IMR-90 (cell line): ENCODE measurements around the gene LNX1. TPM values are rescaled to one million over a fixed set of nuclear protein-coding genes. Genes with fewer than 3 reads are reported as not detected.

Experiments used
- ATAC-seq: fragments of 200-7000 bp; cut with Tn5 transposase; 2 replicates; pipeline ENCODE4 v1.9.1; 2020; ENCODE audit warnings: low read depth, mild to moderate bottlenecking, moderate library complexity
- BruUV-seq: library from RNA; stranded (reverse); fragments of 400-500 nt; replicated peaks from 2 replicates; lab custom pipeline; 2021; lab: Mats Ljungman, UMichigan
- CTCF ChIA-PET: fragments of 300-600 bp; formaldehyde crosslinking; extraction: SDS; loops from one replicate; lab custom pipeline; 2021; ENCODE audit warnings: antibody characterized with exemption; lab: Yijun Ruan, JAX
- POLR2A ChIA-PET: fragments of 300-600 bp; sonication (Branson Sonifier 250); formaldehyde crosslinking; loops from one replicate; lab custom pipeline; 2022; ENCODE audit warnings: antibody characterized with exemption; ENCODE audit not compliant: unreplicated experiment; lab: Charles Lee
- DNase-seq: peaks from one replicate; pipeline ENCODE4 v3.0.0; 2013
- H2AFZ ChIP-seq: replicated peaks from 2 replicates; pipeline ENCODE3; 2013; ENCODE audit warnings: low read length, mild to moderate bottlenecking; ENCODE audit not compliant: poor library complexity
- H2AK5ac ChIP-seq: 2 replicates; pipeline ENCODE4 v1.6.1; 2013; ENCODE audit warnings: low read depth, low read length, inconsistent platforms
- H2AK9ac ChIP-seq: replicated peaks from 2 replicates; pipeline ENCODE3; 2013; ENCODE audit warnings: mild to moderate bottlenecking, low read depth, low read length, moderate library complexity; ENCODE audit not compliant: poor library complexity
- H2BK120ac ChIP-seq: 2 replicates; pipeline ENCODE4 v1.6.1; 2013; ENCODE audit warnings: low read depth, low read length, inconsistent platforms
- H2BK15ac ChIP-seq: 3 replicates; pipeline ENCODE4 v1.6.1; 2013; ENCODE audit warnings: low read depth, low read length, inconsistent platforms
- H2BK20ac ChIP-seq: 2 replicates; pipeline ENCODE4 v1.6.1; 2013; ENCODE audit warnings: low read depth, mild to moderate bottlenecking, inconsistent platforms, low read length, moderate library complexity
- H2BK5ac ChIP-seq: 2 replicates; pipeline ENCODE4 v1.6.1; 2013; ENCODE audit warnings: mild to moderate bottlenecking, low read depth, low read length, inconsistent platforms; ENCODE audit not compliant: poor library complexity, severe bottlenecking
- H3K14ac ChIP-seq: replicated peaks from 2 replicates; pipeline ENCODE4 v1.6.1; 2013; ENCODE audit warnings: low read depth, low read length, inconsistent platforms
- H3K18ac ChIP-seq: 2 replicates; pipeline ENCODE4 v1.6.1; 2013; ENCODE audit warnings: low read depth, low read length, control low read depth
- H3K23ac ChIP-seq: 2 replicates; pipeline ENCODE4 v1.6.1; 2013; ENCODE audit warnings: low read depth, low read length, inconsistent platforms
- H3K27ac ChIP-seq: 2 replicates; pipeline ENCODE4 v1.5.1; 2013; ENCODE audit warnings: mild to moderate bottlenecking, control low read depth, low read length; ENCODE audit not compliant: insufficient read depth
- H3K27me3 ChIP-seq: 2 replicates; pipeline ENCODE4 v1.6.1; 2013; ENCODE audit warnings: low read length; ENCODE audit not compliant: control insufficient read depth, insufficient read depth
- H3K36me3 ChIP-seq: 2 replicates; pipeline ENCODE4 v1.6.1; 2013; ENCODE audit warnings: low read length, mixed read lengths; ENCODE audit not compliant: control insufficient read depth, insufficient read depth
- H3K4ac ChIP-seq: 2 replicates; pipeline ENCODE4 v1.6.1; 2013; ENCODE audit warnings: low read depth, low read length, inconsistent platforms
- H3K4me1 ChIP-seq: 2 replicates; pipeline ENCODE4 v1.6.1; 2013; ENCODE audit warnings: low read length, mixed read lengths; ENCODE audit not compliant: control insufficient read depth, insufficient read depth
- H3K4me2 ChIP-seq: 2 replicates; pipeline ENCODE4 v1.6.1; 2013; ENCODE audit warnings: low read depth, mild to moderate bottlenecking, control low read depth, low read length, moderate library complexity
- H3K4me3 ChIP-seq: 2 replicates; pipeline ENCODE4 v1.5.1; 2013; ENCODE audit warnings: low read depth, mild to moderate bottlenecking, control low read depth, low read length, moderate library complexity; ENCODE audit not compliant: insufficient read depth
- H3K56ac ChIP-seq: 2 replicates; pipeline ENCODE4 v1.6.1; 2013; ENCODE audit warnings: low read length, inconsistent platforms; ENCODE audit not compliant: insufficient read depth; ENCODE audit errors: extremely low read depth
- H3K79me1 ChIP-seq, 2 experiments: 2 replicates each; pipeline ENCODE4 v1.6.1; 2013; ENCODE audit warnings: low read length in 2 of 2, inconsistent platforms in 1 of 2, low read depth in 1 of 2
- H3K9ac ChIP-seq: 2 replicates; pipeline ENCODE4 v1.6.1; 2013; ENCODE audit warnings: low read depth, low read length, control low read depth
- H3K9me1 ChIP-seq: 2 replicates; pipeline ENCODE4 v1.6.1; 2013; ENCODE audit warnings: low read length, inconsistent platforms; ENCODE audit not compliant: insufficient read depth
- H3K9me3 ChIP-seq: 2 replicates; pipeline ENCODE4 v1.6.1; 2013; ENCODE audit warnings: low read length; ENCODE audit not compliant: control insufficient read depth, insufficient read depth
- H4K20me1 ChIP-seq: 2 replicates; pipeline ENCODE4 v1.6.1; 2013; ENCODE audit warnings: low read length, inconsistent platforms; ENCODE audit not compliant: insufficient read depth
- H4K5ac ChIP-seq: 2 replicates; pipeline ENCODE4 v1.6.1; 2013; ENCODE audit warnings: mild to moderate bottlenecking, low read depth, low read length, control low read depth
- H4K8ac ChIP-seq, 2 experiments: 2 replicates each; pipeline ENCODE4 v1.6.1; 2013; ENCODE audit warnings: low read depth in 2 of 2, low read length in 2 of 2, control low read depth in 1 of 2, inconsistent platforms in 1 of 2
- H4K91ac ChIP-seq: 2 replicates; pipeline ENCODE4 v1.6.1; 2013; ENCODE audit warnings: low read depth, low read length, inconsistent platforms; ENCODE audit not compliant: insufficient read depth
- BHLHE40 ChIP-seq: fragments of 150-350 bp; IDR thresholded peaks from 2 replicates; pipeline ENCODE4 v1.6.1; 2016; ENCODE audit warnings: mild to moderate bottlenecking, low read depth, low read length
- CEBPB ChIP-seq: IDR thresholded peaks from 2 replicates; pipeline ENCODE4 v1.6.1; 2012; ENCODE audit warnings: low read depth, low read length, improper control_type of control experiment
- CHD1 ChIP-seq: IDR thresholded peaks from 2 replicates; pipeline ENCODE4 v1.6.1; 2012; ENCODE audit warnings: low read depth, low read length, improper control_type of control experiment
- FOS ChIP-seq: fragments of 150-350 bp; IDR thresholded peaks from 2 replicates; pipeline ENCODE4 v1.6.1; 2016; ENCODE audit warnings: low read depth, low read length
- MAZ ChIP-seq: IDR thresholded peaks from 2 replicates; pipeline ENCODE4 v1.6.1; 2012; ENCODE audit warnings: low read depth, mild to moderate bottlenecking, low read length, improper control_type of control experiment, moderate library complexity, borderline replicate concordance
- MXI1 ChIP-seq: IDR thresholded peaks from 2 replicates; pipeline ENCODE4 v1.6.1; 2012; ENCODE audit warnings: low read depth, mild to moderate bottlenecking, low read length, moderate library complexity, borderline replicate concordance
- NFE2L2 ChIP-seq: fragments of 150-350 bp; IDR thresholded peaks from 2 replicates; pipeline ENCODE4 v1.6.1; 2016; ENCODE audit warnings: low read depth, mild to moderate bottlenecking, low read length
- POLR2A ChIP-seq: IDR thresholded peaks from 2 replicates; pipeline ENCODE4 v1.6.1; 2012; ENCODE audit warnings: mild to moderate bottlenecking, low read depth, low read length
- RAD21 ChIP-seq: IDR thresholded peaks from 2 replicates; pipeline ENCODE4 v1.6.1; 2012; ENCODE audit warnings: low read length, improper control_type of control experiment
- RCOR1 ChIP-seq: IDR thresholded peaks from 2 replicates; pipeline ENCODE4 v1.6.1; 2012; ENCODE audit warnings: mild to moderate bottlenecking, low read length, improper control_type of control experiment; ENCODE audit not compliant: insufficient replicate concordance
- RFX5 ChIP-seq: IDR thresholded peaks from 2 replicates; pipeline ENCODE4 v1.8.0; 2012; ENCODE audit warnings: low read depth, mild to moderate bottlenecking, low read length, moderate library complexity
- SMC3 ChIP-seq: fragments of 150-350 bp; IDR thresholded peaks from 2 replicates; pipeline ENCODE4 v1.6.1; 2016; ENCODE audit warnings: low read depth, mild to moderate bottlenecking, antibody characterized with exemption, low read length, moderate library complexity
- WGBS, 2 experiments: methylation state at CpG; one replicate each; pipeline versions ENCODE4 v1.1.5 to v1.1.7; 2013; ENCODE audit warnings: missing lambda C conversion rate in 2 of 2; ENCODE audit not compliant: insufficient read length in 1 of 2; ENCODE audit errors: extremely low coverage in 2 of 2; 5-methylcytosine and 5-hydroxymethylcytosine counted together
- dilution Hi-C: fragments of 300-500 bp; cut with HindIII; formaldehyde crosslinking; loops from one replicate; pipeline ENCODE4 v1.14.3; 2018; ENCODE audit warnings: low sequenced_read_pairs; ENCODE audit not compliant: unreplicated experiment
- in situ Hi-C: fragments of 300-500 bp; cut with MboI; formaldehyde crosslinking; loops from 3 replicates; pipeline ENCODE4 v1.14.3; 2019; ENCODE audit warnings: low sequenced_read_pairs, inconsistent platforms, mixed read lengths
- intact Hi-C: fragments of 100-400 bp; cut with micrococcal nuclease; formaldehyde crosslinking; loops from 2 replicates; pipeline ENCODE4 v1.10.0; 2022
- polyA plus RNA-seq, 3 experiments: library from polyadenylated mRNA; depleted of rRNA; stranded (reverse); fragments of >200 nt; gene quantifications; 2 replicates each; pipeline ENCODE4 v1.2.3, GENCODE V29; 2012; ENCODE audit warnings: low replicate concordance in 1 of 3
- total RNA-seq: library from RNA; depleted of rRNA; stranded (reverse); fragments of >200 nt; gene quantifications from 2 replicates; pipeline ENCODE4 v1.2.3, GENCODE V29; 2012
- TF ChIP-seq, protein P1 (sequence below): fragments of 150-350 bp; IDR thresholded peaks from 2 replicates; pipeline ENCODE4 v1.6.1; 2016; ENCODE audit warnings: low read depth, mild to moderate bottlenecking, low read length, moderate library complexity, borderline replicate concordance
- TF ChIP-seq, protein P2 (sequence below): conservative IDR thresholded peaks from 2 replicates; pipeline ENCODE4 v1.5.1; 2012; ENCODE audit warnings: mild to moderate bottlenecking, low read depth, low read length, improper control_type of control experiment
- TF ChIP-seq, protein P3 (sequence below): fragments of 150-350 bp; IDR thresholded peaks from 2 replicates; pipeline ENCODE4 v1.6.1; 2017; ENCODE audit warnings: mild to moderate bottlenecking, antibody characterized with exemption, low read length, low read depth

LNX1 gene
- total and polyA plus RNA-seq, 2 of the 4 experiments (the other 2 are of a cell fraction): 0.15 to 0.36 TPM

DNA sequence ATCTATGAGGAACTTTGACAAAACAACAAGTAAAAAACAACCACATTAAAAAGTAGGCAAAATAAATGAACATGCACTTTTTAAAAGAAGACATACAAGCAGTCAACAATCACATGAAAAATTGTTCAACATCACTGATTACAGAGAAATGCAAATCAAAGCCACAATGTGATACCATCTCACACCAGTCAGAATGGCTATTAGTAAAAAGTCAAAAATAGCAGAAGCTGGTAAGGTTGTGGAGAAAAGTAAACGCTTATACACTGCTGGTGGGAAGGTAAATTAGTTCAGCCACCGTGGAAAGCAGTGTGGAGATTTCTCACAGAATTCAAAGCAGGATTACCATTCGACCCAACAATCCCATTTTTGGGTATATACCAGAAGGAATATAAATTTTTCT, 17.0 kb upstream of the LNX1 start:
- Histone ChIP-seq H4K20me1 (no peaks in the 10 kb centered on the region), H3K14ac (no peak overlapping the region), H3K36me3 (no peaks in the 10 kb centered on the region), H3K27ac (no peak overlapping the region), H4K5ac (no peak overlapping the region), H3K9ac (no peak overlapping the region), H3K4me2 (no peak overlapping the region), H4K91ac (no peak overlapping the region), H3K4ac (no peak overlapping the region), H2AK9ac (no peak overlapping the region), H2AK5ac (no peak overlapping the region), H2BK5ac (no peak overlapping the region), H4K8ac (no peak overlapping the region), H2BK15ac (no peak overlapping the region), H2BK120ac (no peak overlapping the region), H3K18ac (no peak overlapping the region), H3K4me3 (no peak overlapping the region), H3K23ac (no peak overlapping the region), H3K4me1 (no peaks in the 10 kb centered on the region; the same call in 1 of the 2 replicates), H3K56ac (no peak overlapping the region), H3K9me1 (no peaks in the 10 kb centered on the region), H2AFZ (no peak overlapping the region), H2BK20ac (no peak overlapping the region), H3K9me3 (no peaks in the 10 kb centered on the region), H3K79me1 (no peaks in the 10 kb centered on the region), H3K27me3 (no peaks in the 10 kb centered on the region)
- TF ChIP-seq SMC3: no peak
- no peak for TF ChIP-seq CEBPB
- TF ChIP-seq, protein P1, sequence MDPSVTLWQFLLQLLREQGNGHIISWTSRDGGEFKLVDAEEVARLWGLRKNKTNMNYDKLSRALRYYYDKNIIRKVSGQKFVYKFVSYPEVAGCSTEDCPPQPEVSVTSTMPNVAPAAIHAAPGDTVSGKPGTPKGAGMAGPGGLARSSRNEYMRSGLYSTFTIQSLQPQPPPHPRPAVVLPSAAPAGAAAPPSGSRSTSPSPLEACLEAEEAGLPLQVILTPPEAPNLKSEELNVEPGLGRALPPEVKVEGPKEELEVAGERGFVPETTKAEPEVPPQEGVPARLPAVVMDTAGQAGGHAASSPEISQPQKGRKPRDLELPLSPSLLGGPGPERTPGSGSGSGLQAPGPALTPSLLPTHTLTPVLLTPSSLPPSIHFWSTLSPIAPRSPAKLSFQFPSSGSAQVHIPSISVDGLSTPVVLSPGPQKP: no peak
- TF ChIP-seq FOS: no peak
- no peak for TF ChIP-seq MAZ
- no peak for TF ChIP-seq RFX5
- no peak for TF ChIP-seq POLR2A
- no peak for TF ChIP-seq RCOR1
- no peak for TF ChIP-seq NFE2L2
- no peak for TF ChIP-seq CHD1
- TF ChIP-seq, protein P2, sequence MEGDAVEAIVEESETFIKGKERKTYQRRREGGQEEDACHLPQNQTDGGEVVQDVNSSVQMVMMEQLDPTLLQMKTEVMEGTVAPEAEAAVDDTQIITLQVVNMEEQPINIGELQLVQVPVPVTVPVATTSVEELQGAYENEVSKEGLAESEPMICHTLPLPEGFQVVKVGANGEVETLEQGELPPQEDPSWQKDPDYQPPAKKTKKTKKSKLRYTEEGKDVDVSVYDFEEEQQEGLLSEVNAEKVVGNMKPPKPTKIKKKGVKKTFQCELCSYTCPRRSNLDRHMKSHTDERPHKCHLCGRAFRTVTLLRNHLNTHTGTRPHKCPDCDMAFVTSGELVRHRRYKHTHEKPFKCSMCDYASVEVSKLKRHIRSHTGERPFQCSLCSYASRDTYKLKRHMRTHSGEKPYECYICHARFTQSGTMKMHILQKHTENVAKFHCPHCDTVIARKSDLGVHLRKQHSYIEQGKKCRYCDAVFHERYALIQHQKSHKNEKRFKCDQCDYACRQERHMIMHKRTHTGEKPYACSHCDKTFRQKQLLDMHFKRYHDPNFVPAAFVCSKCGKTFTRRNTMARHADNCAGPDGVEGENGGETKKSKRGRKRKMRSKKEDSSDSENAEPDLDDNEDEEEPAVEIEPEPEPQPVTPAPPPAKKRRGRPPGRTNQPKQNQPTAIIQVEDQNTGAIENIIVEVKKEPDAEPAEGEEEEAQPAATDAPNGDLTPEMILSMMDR: no peak
- TF ChIP-seq BHLHE40: no peak
- TF ChIP-seq RAD21: no peak
- TF ChIP-seq, protein P3, sequence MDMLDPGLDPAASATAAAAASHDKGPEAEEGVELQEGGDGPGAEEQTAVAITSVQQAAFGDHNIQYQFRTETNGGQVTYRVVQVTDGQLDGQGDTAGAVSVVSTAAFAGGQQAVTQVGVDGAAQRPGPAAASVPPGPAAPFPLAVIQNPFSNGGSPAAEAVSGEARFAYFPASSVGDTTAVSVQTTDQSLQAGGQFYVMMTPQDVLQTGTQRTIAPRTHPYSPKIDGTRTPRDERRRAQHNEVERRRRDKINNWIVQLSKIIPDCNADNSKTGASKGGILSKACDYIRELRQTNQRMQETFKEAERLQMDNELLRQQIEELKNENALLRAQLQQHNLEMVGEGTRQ: no peak
- no peak for TF ChIP-seq MXI1
- ATAC-seq: no peak
- ChIA-PET CTCF (interaction anchor here (1.1 kb wide), 1 partner anchor 107 kb away, joined by 3 read pairs; no protein-coding TSS in a partner anchor), POLR2A (no interaction called here)
- BruUV-seq: no TSS peak
- dilution Hi-C loops (no loop called here), intact Hi-C loops (no loop called here), in situ Hi-C loops (no loop called here)
- no peak for DNase-seq
- WGBS, 2 experiments: no CpG with 5 or more reads among the region's 3 CpGs
